Cardiac muscle cell (in vitro differentiated cells and primary cell): ENCODE measurements around the gene OR2A42. TPM values are rescaled to one million over a fixed set of nuclear protein-coding genes. Genes with fewer than 3 reads are reported as not detected.
"Not testable (repeated sequence)": the region's sequence is repeated elsewhere in the genome, so short reads cannot be mapped to it uniquely, and the experiment has no call there.

ENCODE experiments used
- DNase-seq, 2 donors: peaks; one replicate each; pipeline versions ENCODE4 v3.0.0 to v3.0.0-alpha.2; 2010 to 2017; ENCODE audit warnings: low read depth in 1 of 2, low spot score in 1 of 2
- H3K27ac ChIP-seq: fragments of 200-600 bp; sonication (generic); 2 replicates; pipeline ENCODE4 v1.5.1; 2016
- H3K27me3 ChIP-seq: fragments of 200-600 bp; sonication (generic); 2 replicates; pipeline ENCODE4 v1.6.0; 2016; ENCODE audit warnings: control low read depth
- H3K36me3 ChIP-seq: fragments of 200-600 bp; sonication (generic); 2 replicates; pipeline ENCODE4 v1.5.1; 2016; ENCODE audit warnings: control low read depth
- H3K4me1 ChIP-seq: fragments of 200-600 bp; sonication (generic); 2 replicates; pipeline ENCODE4 v1.8.1; 2017; ENCODE audit warnings: low read depth, mild to moderate bottlenecking, mixed run types
- H3K4me3 ChIP-seq: fragments of 200-600 bp; sonication (generic); 2 replicates; pipeline ENCODE4 v1.5.1; 2016; ENCODE audit warnings: mild to moderate bottlenecking
- H3K9me3 ChIP-seq: fragments of 200-600 bp; sonication (generic); 2 replicates; pipeline ENCODE4 v1.5.1; 2017; ENCODE audit warnings: low read depth, mild to moderate bottlenecking, control low read depth
- polyA plus RNA-seq: library from polyadenylated mRNA; unstranded; fragments of >200 nt; fragmentation: Nextera tagmentation; extraction: Ambion mirVana; gene quantifications from 2 replicates; pipeline ENCODE4 v1.2.1, GENCODE V29; 2016
- total RNA-seq: library from RNA; depleted of rRNA; stranded (reverse); fragments of >200 nt; gene quantifications from 2 replicates; pipeline ENCODE4 v1.2.3, GENCODE V29; 2016

The OR2A42 gene
- total RNA-seq (not detected in 2 replicates), polyA plus RNA-seq (not detected in 2 replicates)

DNA sequence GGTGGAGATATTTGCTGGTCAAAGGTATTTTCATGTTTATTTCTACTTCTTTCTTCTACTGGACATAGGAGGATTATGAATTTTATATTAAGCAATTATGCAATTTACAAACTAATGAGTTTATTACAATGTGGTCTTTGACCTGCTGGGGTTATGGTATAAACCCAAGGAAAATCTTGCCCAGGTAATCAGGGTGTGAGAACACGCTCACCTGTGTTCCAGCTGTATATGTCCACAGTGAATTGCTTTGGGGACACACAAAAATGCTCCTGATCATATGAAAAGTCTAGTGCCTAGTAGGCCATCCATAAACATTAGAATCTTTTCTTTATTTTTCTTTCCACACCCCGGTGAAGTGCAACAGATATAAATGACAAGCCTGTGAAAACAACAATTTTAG, at the start of gene OR2A42:
Gene OR2A42 (minus strand): TSS at position 241 of the 400 bp plus-strand sequence. CDS start 6,762 bp downstream, outside the sequence.
- H3K4me1 ChIP-seq, DNase-seq, H3K27me3 ChIP-seq, H3K4me3 ChIP-seq, H3K9me3 ChIP-seq, H3K27ac ChIP-seq, H3K36me3 ChIP-seq: not testable (repeated sequence)

- H3K4me1 ChIP-seq, DNase-seq, H3K9me3 ChIP-seq, H3K4me3 ChIP-seq, H3K27ac ChIP-seq, H3K27me3 ChIP-seq, H3K36me3 ChIP-seq: not testable (repeated sequence)
These were observed 47.9 kb upstream of the OR2A42 start for GRCh38 chr7:144287171-144287784.

GRCh38 chr7:144283716-144284115, 44.3 kb upstream of the OR2A42 start:
- DNase-seq, H3K27ac ChIP-seq, H3K36me3 ChIP-seq, H3K27me3 ChIP-seq, H3K4me1 ChIP-seq, H3K9me3 ChIP-seq, H3K4me3 ChIP-seq: not testable (repeated sequence)

GRCh38 chr7:144282490-144282889, 43.1 kb upstream of the OR2A42 start:
- not testable (repeated sequence) for H3K27me3 ChIP-seq, H3K4me1 ChIP-seq, DNase-seq, H3K27ac ChIP-seq, H3K4me3 ChIP-seq, H3K9me3 ChIP-seq, H3K36me3 ChIP-seq

GRCh38 chr7:144281981-144282380, 42.6 kb upstream of the OR2A42 start:
- H3K4me3 ChIP-seq, H3K4me1 ChIP-seq, H3K27me3 ChIP-seq, DNase-seq, H3K27ac ChIP-seq, H3K36me3 ChIP-seq, H3K9me3 ChIP-seq: not testable (repeated sequence)

DNA sequence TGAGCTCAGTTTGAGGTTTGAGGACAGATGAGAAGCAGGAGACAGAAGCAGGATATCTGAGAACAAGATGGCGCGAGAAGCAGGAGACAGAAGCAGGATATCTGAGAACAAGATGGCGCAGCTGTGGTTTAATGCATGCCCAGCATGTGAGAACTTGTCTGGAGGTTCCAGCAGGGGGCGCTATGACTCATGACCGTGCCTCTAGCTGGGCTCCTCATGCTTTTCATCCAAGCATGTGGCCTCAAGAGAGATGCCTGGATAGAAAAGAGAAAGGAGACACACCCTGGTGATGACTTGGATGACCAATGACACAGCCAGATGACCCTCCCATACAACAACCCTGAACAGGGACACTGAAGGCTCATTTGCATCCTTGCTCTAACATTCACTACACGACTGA, 40.6 kb upstream of the OR2A42 start:
- not testable (repeated sequence) for DNase-seq, H3K4me1 ChIP-seq, H3K4me3 ChIP-seq

GRCh38 chr7:144275281-144275680, 35.9 kb upstream of the OR2A42 start:
- DNase-seq, H3K27me3 ChIP-seq, H3K36me3 ChIP-seq, H3K9me3 ChIP-seq, H3K4me1 ChIP-seq, H3K4me3 ChIP-seq, H3K27ac ChIP-seq: not testable (repeated sequence)

More for the DNA sequence above, 40.6 kb upstream of the OR2A42 start:
- not testable (repeated sequence) for H3K27me3 ChIP-seq, H3K9me3 ChIP-seq, H3K27ac ChIP-seq, H3K36me3 ChIP-seq

- H3K4me3 ChIP-seq, DNase-seq, H3K27me3 ChIP-seq, H3K27ac ChIP-seq, H3K4me1 ChIP-seq, H3K9me3 ChIP-seq, H3K36me3 ChIP-seq: not testable (repeated sequence)
These were observed 29.8 kb upstream of the OR2A42 start, which contains the start of gene CTAGE8 for GRCh38 chr7:144269188-144269587. Gene CTAGE8 (minus strand): TSS chr7:144269288. CDS start chr7:144269250, 38 bp downstream.

GRCh38 chr7:144264692-144265091, 25.3 kb upstream of the OR2A42 start, which contains the start of gene OR2A7:
Gene OR2A7 (minus strand): TSS chr7:144264792. CDS start chr7:144259628, 5,164 bp downstream.
- not testable (repeated sequence) for H3K4me1 ChIP-seq, H3K9me3 ChIP-seq, H3K4me3 ChIP-seq, DNase-seq, H3K27me3 ChIP-seq, H3K36me3 ChIP-seq, H3K27ac ChIP-seq

- not testable (repeated sequence) for H3K27ac ChIP-seq, H3K9me3 ChIP-seq, H3K4me3 ChIP-seq, H3K4me1 ChIP-seq, DNase-seq, H3K36me3 ChIP-seq, H3K27me3 ChIP-seq
These were observed 22.7 kb upstream of the OR2A42 start for GRCh38 chr7:144262128-144262527.

DNA sequence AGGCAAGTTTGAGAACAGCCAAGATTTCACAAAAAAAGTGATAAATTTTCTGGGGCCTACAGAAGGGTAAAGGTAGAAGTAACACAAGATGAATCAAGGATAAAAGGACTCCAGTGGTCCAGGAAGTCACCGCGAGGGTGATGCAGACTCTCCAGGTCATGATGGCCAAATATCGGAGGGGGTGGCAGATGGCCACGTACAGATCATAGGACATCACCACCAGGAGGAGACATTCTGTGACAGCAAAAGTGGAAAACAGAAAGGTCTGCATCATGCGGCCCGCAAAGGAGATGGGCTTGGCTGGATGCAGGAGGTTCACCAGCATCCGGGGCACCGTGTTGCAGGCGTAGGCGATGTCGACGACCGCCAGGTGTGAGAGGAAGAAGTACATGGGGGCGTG, 19.7 kb upstream of the OR2A42 start:
- not testable (repeated sequence) for H3K27ac ChIP-seq, H3K27me3 ChIP-seq, H3K36me3 ChIP-seq, DNase-seq, H3K4me1 ChIP-seq, H3K4me3 ChIP-seq, H3K9me3 ChIP-seq
